Measurements from ENCODE around the gene INPP4B.

INPP4B gene

DNA sequence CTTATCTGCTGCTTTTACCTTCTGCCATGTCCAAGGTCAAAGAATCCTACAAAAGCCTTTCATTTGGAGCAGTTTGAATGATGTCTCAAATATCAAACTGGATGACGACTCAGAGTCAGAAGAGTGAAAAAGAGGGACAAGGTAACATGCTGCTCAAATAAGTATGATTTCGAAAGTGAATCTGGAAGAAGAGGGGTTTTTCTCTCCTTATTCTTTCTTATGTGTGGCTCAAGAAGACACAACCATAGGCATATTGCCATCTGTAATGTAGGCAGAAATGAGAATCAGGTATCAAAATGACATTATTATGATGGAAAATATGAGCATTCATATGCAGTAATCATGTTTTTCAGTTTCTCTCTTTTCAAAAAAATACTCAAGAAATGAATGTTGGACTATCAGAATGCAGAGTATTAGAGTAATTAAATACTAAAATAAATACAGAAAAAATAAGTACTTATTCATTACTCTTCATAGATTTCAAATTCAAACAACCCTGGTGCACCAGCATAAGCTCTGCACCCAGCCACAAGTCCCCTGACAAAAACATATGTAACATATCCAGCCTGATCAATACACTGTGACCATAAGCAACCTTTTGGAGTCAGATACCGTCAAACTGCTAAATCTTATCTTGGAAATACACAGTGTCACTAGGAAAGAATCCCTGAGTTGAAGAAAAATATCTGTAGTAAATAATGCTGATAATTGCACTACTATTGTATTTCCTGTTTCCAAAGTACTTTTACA, 468.6 kb downstream of the INPP4B start:
- no peak for DNase-seq (ENCODE audit: low read depth in 3 of 3)

- DNase-seq (ENCODE audit: low read depth in 3 of 3): no peak
Measured at GRCh38 chr4:142376204-142376603, 469.9 kb downstream of the INPP4B start.

DNA sequence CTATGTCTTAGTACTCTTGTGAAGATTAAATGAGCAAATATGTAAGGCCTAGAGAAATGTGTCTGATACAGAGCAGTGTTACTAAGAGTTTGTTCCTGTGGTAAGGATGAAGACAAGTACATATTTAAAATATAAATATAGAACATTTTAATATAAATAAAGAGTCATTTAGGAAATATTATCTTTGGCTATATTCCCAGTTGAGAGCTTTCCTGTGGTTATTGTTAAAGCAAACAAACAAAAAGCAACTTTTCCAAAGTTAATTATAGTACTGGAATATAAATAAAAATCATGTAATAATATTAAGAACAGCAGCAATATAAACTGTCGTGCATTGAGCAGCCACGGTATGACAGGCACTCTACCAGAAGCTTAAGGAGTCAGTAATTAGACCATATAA, 472.5 kb downstream of the INPP4B start:
- no peak for DNase-seq (ENCODE audit: low read depth in 3 of 3)

DNA sequence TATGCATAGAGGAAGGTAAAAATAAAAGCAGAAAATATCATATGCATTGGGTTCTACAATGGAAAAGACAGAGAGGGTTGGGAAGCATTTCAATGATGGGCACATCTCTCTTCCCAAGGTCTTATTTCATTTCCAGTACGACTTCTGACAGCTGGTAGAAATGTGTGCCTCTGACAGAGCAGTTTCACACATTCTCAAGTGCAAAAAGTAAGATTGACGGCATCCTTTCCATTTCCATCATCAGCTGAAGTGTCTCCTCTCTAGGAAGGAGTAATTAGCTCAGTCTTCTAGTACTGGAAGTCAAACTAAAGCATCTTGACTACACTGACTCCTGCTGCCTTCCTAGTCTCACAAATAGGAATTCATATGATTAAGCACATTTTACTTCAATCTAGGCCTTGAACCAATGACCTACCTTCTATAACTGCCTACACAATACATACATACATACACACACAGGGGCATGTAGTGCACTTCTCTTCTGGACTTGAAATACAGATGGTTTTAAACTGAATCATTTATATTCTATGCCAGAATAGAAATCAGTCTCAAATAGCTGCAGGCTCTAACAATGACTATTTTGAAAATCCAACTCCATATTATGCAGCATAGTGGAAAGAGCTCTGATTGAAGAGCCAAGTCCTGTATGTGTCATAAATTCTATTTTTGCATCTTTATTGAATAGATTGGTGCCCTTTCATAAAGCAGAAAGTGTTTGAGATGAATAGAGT, 473.4 kb downstream of the INPP4B start:
- DNase-seq (ENCODE audit: low read depth in 3 of 3): no peak

DNA sequence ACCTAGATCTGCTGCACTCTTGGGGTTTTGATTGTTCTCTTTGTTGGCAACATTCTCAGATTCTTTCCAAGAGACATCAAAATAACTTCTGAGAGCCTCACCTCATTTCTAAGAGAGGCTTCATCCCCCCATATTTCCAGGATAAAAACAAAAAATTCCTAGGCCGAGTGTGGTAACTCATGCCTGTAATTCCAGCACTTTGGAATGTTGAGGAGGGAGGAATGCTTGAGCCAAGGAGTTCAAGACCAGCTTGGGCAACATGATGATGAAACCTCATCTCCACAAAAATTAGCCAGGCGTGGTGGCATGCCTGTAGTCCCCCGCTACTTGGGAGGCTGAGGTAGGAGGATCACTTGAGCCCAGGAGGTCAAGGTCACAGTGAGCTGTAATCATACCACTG, 477.0 kb downstream of the INPP4B start:
- no peak for DNase-seq (ENCODE audit: low read depth in 3 of 3)

- no peak for DNase-seq (ENCODE audit: low read depth in 3 of 3)
Measured at GRCh38 chr4:142367418-142368180, 478.5 kb downstream of the INPP4B start.

DNA sequence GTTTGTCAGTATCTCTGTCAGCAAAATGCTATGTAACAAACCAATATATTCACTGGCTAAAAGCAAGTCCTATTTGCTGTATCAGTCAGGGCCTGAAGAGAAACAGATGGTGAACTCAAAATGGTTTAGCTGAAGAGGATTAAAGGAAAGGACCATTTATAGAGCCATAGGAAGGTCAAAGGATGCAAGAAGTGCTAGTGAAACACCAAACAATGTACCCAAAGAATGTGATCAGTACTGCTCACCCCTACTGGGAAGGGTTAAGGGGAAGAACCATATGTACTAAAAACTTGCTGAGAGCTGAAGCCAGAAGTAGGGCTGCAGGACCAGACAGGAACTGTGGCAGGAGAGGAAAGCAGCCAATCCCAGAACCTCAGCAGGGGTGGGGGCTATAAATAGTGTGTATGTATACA, 479.3 kb downstream of the INPP4B start:
- no peak for DNase-seq (ENCODE audit: low read depth in 3 of 3)

DNA sequence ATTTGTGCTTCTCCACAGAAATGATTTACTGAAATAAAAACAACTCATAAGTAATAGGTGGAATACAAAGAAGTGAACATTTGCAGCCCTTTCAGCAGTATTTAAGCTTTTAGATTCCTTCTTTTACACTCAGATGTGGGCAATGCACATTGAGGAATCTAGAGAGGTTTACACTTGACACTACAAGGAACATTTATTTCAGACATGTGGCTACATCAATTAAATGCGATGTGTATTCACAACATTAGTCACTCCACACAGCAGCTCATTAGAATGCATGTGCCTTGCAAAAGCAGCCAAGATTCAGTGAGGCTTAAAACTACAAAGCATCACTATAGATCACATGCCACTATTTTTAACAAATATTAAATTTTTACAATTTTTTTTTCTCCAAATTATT, 480.7 kb downstream of the INPP4B start:
- no peak for DNase-seq (ENCODE audit: low read depth in 3 of 3)

DNA sequence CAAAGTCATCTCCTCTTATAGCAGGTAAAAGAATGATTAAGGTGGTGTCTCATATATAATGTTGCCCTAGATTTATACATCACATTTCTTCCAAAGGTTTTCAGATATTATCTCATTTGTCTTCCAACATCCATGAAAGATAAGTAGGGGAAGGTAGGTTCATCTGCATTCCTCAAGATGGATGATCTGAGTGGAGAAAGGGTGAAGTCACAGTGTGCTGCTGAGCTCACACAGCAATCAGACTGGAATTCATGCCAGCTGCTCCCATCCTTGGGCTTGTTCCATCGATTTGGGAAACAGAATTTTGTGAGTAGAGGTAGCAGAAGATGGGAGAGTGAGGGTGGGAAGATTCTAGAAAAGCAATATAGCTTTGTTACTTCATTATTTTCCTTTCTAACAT, 482.4 kb downstream of the INPP4B start:
- no peak for DNase-seq (ENCODE audit: low read depth in 3 of 3)

DNA sequence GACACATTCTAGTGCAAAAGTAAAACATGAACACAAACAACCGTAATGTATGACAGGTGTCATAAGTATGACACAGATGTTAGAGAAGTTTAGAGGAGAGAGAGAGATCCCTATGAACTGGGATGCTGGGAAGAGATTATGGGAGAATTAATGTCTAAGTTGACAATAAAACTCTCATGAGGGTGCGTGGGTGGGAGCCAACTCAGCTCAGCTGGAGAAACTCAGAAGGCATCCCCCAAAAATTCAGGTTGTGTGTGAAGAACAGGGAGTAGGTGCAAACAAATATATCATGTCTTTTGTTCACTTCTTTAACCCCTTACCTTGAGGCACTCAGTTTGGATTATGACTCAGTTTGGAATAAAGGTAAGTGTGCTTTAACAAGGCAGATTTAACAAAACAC, 484.1 kb downstream of the INPP4B start:
- DNase-seq (ENCODE audit: low read depth in 3 of 3): no peak

DNA sequence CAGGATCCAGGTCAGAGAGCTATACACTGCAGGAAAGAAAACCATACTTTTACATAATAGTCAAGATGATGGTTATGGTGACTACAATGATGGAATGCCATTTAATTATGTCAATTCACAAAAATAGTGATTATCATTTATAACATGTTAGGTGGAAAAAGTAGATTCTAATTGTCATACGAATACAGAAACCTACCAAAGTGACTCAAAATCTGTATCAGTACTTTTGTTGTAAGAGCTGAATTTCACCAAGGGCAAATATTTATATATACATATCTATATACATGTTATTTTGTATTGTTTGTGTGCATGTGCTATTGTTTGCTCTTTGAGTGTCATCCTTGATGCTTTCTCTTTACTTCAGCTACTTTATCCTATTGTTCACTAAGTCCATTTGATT, 485.4 kb downstream of the INPP4B start:
- no peak for DNase-seq (ENCODE audit: low read depth in 3 of 3)

- no peak for DNase-seq (ENCODE audit: low read depth in 3 of 3)
Measured at GRCh38 chr4:142358656-142359055, 487.4 kb downstream of the INPP4B start.

- no peak for DNase-seq (ENCODE audit: low read depth in 3 of 3)
Measured at GRCh38 chr4:142356801-142357200, 489.3 kb downstream of the INPP4B start.

GRCh38 chr4:142356118-142356759, 489.9 kb downstream of the INPP4B start:
- DNase-seq (ENCODE audit: low read depth in 3 of 3): no peak

- DNase-seq (ENCODE audit: low read depth in 3 of 3): no peak
Measured at GRCh38 chr4:142355421-142355930, 490.6 kb downstream of the INPP4B start.

GRCh38 chr4:142354794-142355420, 491.2 kb downstream of the INPP4B start:
- DNase-seq (ENCODE audit: low read depth in 3 of 3): no peak

DNA sequence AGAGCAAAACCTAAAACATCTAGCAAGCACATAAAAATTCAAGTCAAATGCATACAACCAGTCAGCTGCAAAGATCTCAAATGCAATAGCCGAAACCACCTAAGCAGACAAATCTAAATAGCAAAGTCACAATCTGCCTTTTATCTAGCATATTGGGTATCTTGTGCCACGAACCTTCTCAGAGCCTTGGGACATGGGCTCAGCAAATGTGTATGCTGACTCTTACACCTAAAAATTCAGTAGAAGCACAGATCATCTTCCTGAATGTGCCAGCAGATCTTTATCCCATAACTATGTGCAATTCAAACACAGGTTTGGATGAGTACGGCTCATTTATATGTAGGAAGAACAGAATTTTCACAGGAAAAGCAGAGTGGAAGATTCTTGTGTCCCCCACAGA, 492.1 kb downstream of the INPP4B start:
- no peak for DNase-seq (ENCODE audit: low read depth in 3 of 3)

- no peak for DNase-seq (ENCODE audit: low read depth in 3 of 3)
Measured at GRCh38 chr4:142353149-142353738, 492.9 kb downstream of the INPP4B start.

- DNase-seq (ENCODE audit: low read depth in 3 of 3): no peak
Measured at GRCh38 chr4:142352712-142353111, 493.4 kb downstream of the INPP4B start.

DNA sequence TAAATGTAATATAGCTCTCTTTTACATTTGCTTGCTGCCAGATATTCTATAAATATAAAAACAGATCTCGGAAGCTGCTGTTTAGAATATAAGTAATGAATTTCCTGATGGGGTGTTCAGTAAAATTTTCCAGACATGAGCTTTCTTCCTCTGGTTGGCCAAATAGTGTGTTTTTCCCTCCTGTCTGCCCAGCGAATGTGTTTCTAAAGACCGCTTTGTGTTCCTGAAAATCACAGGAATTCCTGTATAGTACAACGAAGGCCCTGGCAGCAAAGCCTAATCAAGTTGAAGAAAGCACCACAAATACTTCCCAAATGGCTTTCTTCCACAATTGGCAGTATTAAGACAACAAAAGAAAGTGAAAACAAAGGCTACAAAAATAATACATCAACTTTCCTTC, 494.1 kb downstream of the INPP4B start:
- no peak for DNase-seq (ENCODE audit: low read depth in 3 of 3)

DNA sequence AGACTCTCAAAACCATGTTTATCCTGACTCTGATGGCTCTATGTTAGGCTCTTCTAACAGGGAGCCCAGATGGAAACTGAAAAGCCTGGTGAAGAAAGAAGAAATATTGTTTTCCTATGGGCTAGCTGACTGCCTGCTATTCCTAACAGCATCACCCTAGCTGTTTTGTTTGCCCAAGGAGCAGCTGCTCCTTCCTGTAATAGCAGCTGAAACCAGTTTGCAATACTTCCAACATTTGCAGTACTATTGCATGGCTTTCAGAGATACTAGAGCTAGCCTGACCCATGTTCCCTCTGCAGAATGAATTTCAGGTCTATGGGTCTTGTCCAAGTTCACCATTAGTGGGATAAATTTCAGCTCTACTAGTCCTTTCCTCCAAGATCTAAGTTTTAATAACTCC, 495.2 kb downstream of the INPP4B start:
- no peak for DNase-seq (ENCODE audit: low read depth in 3 of 3)

Data from stimulated activated CD4-positive, alpha-beta T cell treated with anti-CD3 and anti-CD28 coated beads, TNF-alpha, amount 100 ng/mL, for 48 hours (primary cell).